Stomach (tissue), 9 donors: ENCODE results near the gene NTF3. TPM values are rescaled to one million over a fixed set of nuclear protein-coding genes. Genes with fewer than 3 reads are reported as not detected.

Experiments used
- DNase-seq, 2 donors: peaks; one replicate each; pipeline versions ENCODE4 v3.0.0 to v3.0.0-alpha.2; 2013 to 2019
- H3K27ac ChIP-seq, 5 donors: fragments of 200-600 bp in 4 of 5; sonication (generic) in 4 of 5; one replicate each; pipeline ENCODE4 v1.5.1; 2013 to 2019; ENCODE audit warnings: mild to moderate bottlenecking in 1 of 5, moderate library complexity in 1 of 5
- H3K27me3 ChIP-seq, 3 donors: fragments of 200-600 bp; sonication (generic); one replicate each; pipeline ENCODE4 v1.5.1; 2017 to 2019; ENCODE audit warnings: mixed run types in 1 of 3
- H3K36me3 ChIP-seq, 4 donors: fragments of 200-600 bp; sonication (generic); 1 replicate in 3 of 4; 2 replicates in 1 of 4; pipeline ENCODE4 v1.5.1; 2016 to 2019
- H3K4me1 ChIP-seq, 4 donors: fragments of 200-600 bp; sonication (generic); one replicate each; pipeline ENCODE4 v1.5.1; 2016 to 2019
- H3K4me3 ChIP-seq, 4 donors: fragments of 200-600 bp; sonication (generic) in 3 of 4; one replicate each; pipeline ENCODE4 v1.5.1; 2016 to 2019; ENCODE audit warnings: mild to moderate bottlenecking in 1 of 4
- H3K9me3 ChIP-seq, 4 donors: fragments of 200-600 bp; sonication (generic); one replicate each; pipeline ENCODE4 v1.5.1; 2016 to 2019
- CTCF ChIP-seq, 7 experiments: fragments of 450-650 bp in 4 of 7; fragments of 200-600 bp in 3 of 7; sonication (generic) in 3 of 7; IDR thresholded peaks; one replicate each; pipeline ENCODE4 v1.5.1; 2016 to 2019; ENCODE audit warnings: antibody characterized with exemption in 7 of 7, control low read depth in 2 of 7, mild to moderate bottlenecking in 1 of 7
- EP300 ChIP-seq: sonication (generic); formaldehyde crosslinking; IDR thresholded peaks from one replicate; pipeline ENCODE4 v1.6.1; 2017; ENCODE audit warnings: antibody characterized with exemption
- POLR2A ChIP-seq, 4 donors: fragments of 450-650 bp; IDR thresholded peaks; one replicate each; pipeline ENCODE4 v1.6.1; 2016; ENCODE audit warnings: antibody characterized with exemption in 4 of 4, control low read depth in 2 of 4, mild to moderate bottlenecking in 1 of 4, moderate library complexity in 1 of 4
- POLR2AphosphoS5 ChIP-seq, 3 donors: sonication (generic); formaldehyde crosslinking; IDR thresholded peaks; one replicate each; pipeline ENCODE4 v1.6.1; 2016; ENCODE audit warnings: antibody characterized with exemption in 3 of 3
- WGBS, 5 donors: extraction: QIAGEN DNeasy Blood & Tissue Kit in 3 of 5; methylation state at CpG; one replicate each; pipeline versions ENCODE4 v1.1.5 to v1.1.7; 2013 to 2018; 5-methylcytosine and 5-hydroxymethylcytosine counted together
- intact Hi-C: fragments of 100-400 bp; cut with DNase I; formaldehyde crosslinking; loops from one replicate; pipeline ENCODE4 v1.15.1; 2023; ENCODE audit warnings: low total_unique reads
- polyA plus RNA-seq, 3 donors: library from polyadenylated mRNA; stranded (reverse); fragments of 200-250 nt; gene quantifications; one replicate each; pipeline ENCODE4 v1.2.3, GENCODE V29; 2013
- total RNA-seq, 5 donors: library from RNA; depleted of rRNA; stranded (reverse); fragments of >200 nt; gene quantifications; one replicate each; pipeline versions ENCODE4 v1.1.0 to v1.2.3, GENCODE V29; 2014 to 2016
- donor health status: healthy with polysubstance abuse.
- donor health status: Bipolar disorder and iron deficiency.
- donor health status: healthy.

The NTF3 gene
- total and polyA plus RNA-seq, 8 donors, result 0.87 to 7.3 (median 4.0) TPM; not detected in 3

- H3K4me1 ChIP-seq, result peaks cover 0 to 11% (median 0%) of the 10 kb centered on the region in 4 donors
- DNase-seq, result peak in 1 of 2 donors; percentile 59
Measured at GRCh38 chr12:5499566-5500330, 67.8 kb downstream of the NTF3 start.

GRCh38 chr12:5500331-5500659 is 68.4 kb downstream of the NTF3 start:
- no peak for DNase-seq
- intact Hi-C loops, result no loop called here
- H3K27ac ChIP-seq, result peak overlapping the region in 3 of 5 donors; percentile 15 to 55 (median 22)

More at GRCh38 chr12:5499566-5500330, 67.8 kb downstream of the NTF3 start:
- no peaks in the 10 kb centered on the region for H3K36me3 ChIP-seq
- H3K27ac ChIP-seq, result peak overlapping the region in 3 of 5 donors; percentile 22 to 55 (median 29)
- H3K9me3 ChIP-seq, result no peaks in the 10 kb centered on the region
- 67 to 72% (median 68%) methylated on average over 9 of the region's 9 CpGs for WGBS, 5 donors
- intact Hi-C loops, result no loop called here
- no peak overlapping the region for H3K4me3 ChIP-seq
- peaks cover 0 to 3% (median 0%) of the 10 kb centered on the region in 3 donors for H3K27me3 ChIP-seq
- TF ChIP-seq POLR2A (IDR thresholded peaks at IDR 0.05) (no peak), POLR2AphosphoS5 (IDR thresholded peaks at IDR 0.05) (no peak), EP300 (no peak), CTCF (IDR thresholded peaks at IDR 0.05) (no peak)

GRCh38 chr12:5503774-5504173 is 71.9 kb downstream of the NTF3 start:
- intact Hi-C loops, result no loop called here
- TF ChIP-seq POLR2A (IDR thresholded peaks at IDR 0.05) (no peak), POLR2AphosphoS5 (IDR thresholded peaks at IDR 0.05) (no peak), EP300 (no peak), CTCF (IDR thresholded peaks at IDR 0.05) (no peak)
- Histone ChIP-seq H3K4me1 (peaks cover 0 to 5% (median 0%) of the 10 kb centered on the region in 4 donors), H3K36me3 (no peaks in the 10 kb centered on the region), H3K27me3 (peaks cover 0 to 4% (median 0%) of the 10 kb centered on the region in 3 donors), H3K4me3 (no peak overlapping the region), H3K27ac (no peak overlapping the region), H3K9me3 (no peaks in the 10 kb centered on the region)
- 30 to 70% (median 47%) methylated on average over 6 of the region's 6 CpGs for WGBS, 5 donors
- DNase-seq, result peak in 1 of 2 donors; percentile 67

More at GRCh38 chr12:5500331-5500659, 68.4 kb downstream of the NTF3 start:
- Histone ChIP-seq H3K36me3 (no peaks in the 10 kb centered on the region), H3K9me3 (no peaks in the 10 kb centered on the region), H3K27me3 (peaks cover 0 to 4% (median 0%) of the 10 kb centered on the region in 3 donors), H3K4me1 (peaks cover 0 to 11% (median 0%) of the 10 kb centered on the region in 4 donors), H3K4me3 (no peak overlapping the region)
- 63 to 86% (median 71%) methylated on average over 7 of the region's 7 CpGs for WGBS, 5 donors
- TF ChIP-seq EP300 (no peak), POLR2AphosphoS5 (IDR thresholded peaks at IDR 0.05) (no peak), CTCF (IDR thresholded peaks at IDR 0.05) (no peak), POLR2A (IDR thresholded peaks at IDR 0.05) (no peak)

GRCh38 chr12:5505116-5505515 is 73.2 kb downstream of the NTF3 start:
- Histone ChIP-seq H3K27ac (no peak overlapping the region), H3K4me1 (peaks cover 0 to 5% (median 0%) of the 10 kb centered on the region in 4 donors), H3K4me3 (no peak overlapping the region), H3K36me3 (no peaks in the 10 kb centered on the region), H3K9me3 (no peaks in the 10 kb centered on the region), H3K27me3 (peaks cover 0 to 4% (median 0%) of the 10 kb centered on the region in 3 donors)
- DNase-seq, result no peak
- intact Hi-C loops, result no loop called here
- TF ChIP-seq POLR2A (IDR thresholded peaks at IDR 0.05) (no peak), POLR2AphosphoS5 (IDR thresholded peaks at IDR 0.05) (no peak), EP300 (no peak), CTCF (IDR thresholded peaks at IDR 0.05) (no peak)
- 75 to 90% (median 87%) methylated on average over 4 of the region's 4 CpGs for WGBS, 5 donors
